HG02938 (cell line): ENCODE results near the gene STK33.

Source experiments
- ATAC-seq: cut with Tn5 transposase; IDR thresholded peaks from one replicate; pipeline ENCODE4 v1.9.1; 2021; ENCODE audit warnings: mild to moderate bottlenecking, moderate library complexity; ENCODE audit not compliant: unreplicated experiment

The STK33 gene

GRCh38 chr11:8375932-8376331, 218.1 kb downstream of the STK33 start:
- ATAC-seq = no peak

- no peak for ATAC-seq
These were observed 218.6 kb downstream of the STK33 start for GRCh38 chr11:8375460-8375859.

DNA sequence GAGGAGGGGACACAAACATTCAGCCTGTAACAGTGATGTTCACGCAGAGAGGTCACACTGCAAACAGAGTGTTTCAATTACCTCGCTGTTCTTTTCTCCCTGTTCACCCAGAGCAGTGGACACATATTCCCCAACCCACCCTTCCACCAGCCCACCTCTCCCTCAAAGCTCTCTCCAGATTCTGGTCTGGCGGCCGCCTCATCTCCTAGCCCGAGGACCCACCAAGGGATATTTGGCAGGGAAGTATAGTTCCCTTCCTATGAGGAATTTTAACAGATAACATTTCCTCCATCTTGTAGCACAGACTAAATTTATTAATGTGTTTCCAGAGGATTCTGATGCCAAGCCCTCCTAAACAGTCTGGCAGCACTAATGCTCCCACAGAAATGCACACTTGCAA, 219.3 kb downstream of the STK33 start:
- ATAC-seq = no peak

DNA sequence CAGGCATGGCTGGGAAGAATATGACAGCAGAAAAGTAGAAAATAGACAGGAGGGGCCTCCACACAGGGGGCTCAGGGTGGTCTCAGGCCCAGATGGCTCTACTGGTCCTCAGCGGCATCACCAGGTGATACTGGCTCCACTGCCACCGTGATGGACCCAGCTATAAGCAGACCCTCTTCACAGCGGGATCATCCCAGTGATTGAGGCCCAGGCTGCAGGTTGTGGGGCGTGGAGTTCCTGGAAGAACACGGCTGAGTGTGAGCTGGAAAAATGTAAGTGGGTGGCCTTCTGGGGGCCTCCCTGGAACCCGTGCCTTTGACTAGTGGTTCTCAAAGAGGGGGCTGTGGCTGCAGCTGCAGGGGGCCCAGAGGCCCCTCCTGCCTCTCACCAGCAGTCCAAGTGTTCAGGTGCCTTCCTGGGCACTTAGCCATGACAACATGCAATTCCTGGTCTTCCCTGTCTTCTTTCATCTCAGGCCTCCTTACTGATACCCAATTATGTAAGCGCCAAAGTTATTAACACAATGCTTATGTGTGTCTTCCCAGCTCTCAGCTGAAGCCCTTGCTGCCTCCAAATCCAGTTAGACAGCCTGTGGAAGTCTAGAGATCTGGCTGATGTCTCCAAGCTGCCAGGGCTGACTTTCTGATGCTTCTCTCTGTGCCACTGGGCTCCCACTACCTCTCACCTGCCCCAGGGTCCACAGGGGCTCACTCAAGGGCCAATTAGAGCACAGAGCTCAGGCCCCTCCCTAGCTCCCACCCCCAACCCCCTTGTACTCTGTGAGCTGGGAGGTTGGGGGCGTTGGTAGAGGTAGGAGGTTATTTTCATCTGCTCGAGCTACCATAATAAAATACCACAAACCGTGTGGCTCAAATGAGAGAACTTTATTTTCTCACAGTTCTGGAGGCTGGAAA, 220.3 kb downstream of the STK33 start:
- ATAC-seq = no peak

DNA sequence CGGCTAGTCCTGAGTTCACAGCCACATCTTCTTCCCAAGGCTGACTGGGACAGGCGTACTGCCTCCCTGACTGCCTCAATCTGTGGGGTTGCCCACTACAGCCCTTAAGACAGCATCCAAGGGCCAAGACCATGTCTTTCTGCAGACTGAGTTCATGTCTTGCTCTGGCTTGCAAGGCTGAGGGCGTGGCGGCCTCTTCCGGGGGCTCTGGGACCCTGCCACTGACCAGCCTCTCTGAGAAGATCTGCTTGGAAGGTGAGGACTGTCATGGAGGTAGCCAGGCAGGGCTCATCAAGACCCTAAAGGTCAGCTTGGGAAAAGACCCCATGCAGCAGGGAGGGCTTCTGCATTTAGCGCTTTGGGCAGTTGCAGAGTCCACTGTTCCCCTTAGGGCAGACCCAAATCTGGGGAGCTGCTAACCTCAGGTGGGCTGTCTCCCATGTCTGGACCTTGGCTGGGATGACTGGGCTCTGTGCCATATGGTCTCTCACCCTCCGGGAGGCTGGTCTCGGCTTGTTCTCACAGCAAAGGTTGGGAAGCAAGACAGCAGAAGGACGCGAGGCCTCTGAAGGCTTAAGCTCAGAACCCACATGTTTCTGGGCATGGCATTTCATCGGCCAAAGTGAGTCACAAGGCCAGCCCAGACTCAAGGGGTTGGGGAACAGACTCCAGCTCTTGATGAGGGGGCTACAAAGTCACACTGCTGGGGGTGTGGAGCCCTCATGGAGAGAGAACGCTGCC, 221.2 kb downstream of the STK33 start:
- no peak for ATAC-seq

DNA sequence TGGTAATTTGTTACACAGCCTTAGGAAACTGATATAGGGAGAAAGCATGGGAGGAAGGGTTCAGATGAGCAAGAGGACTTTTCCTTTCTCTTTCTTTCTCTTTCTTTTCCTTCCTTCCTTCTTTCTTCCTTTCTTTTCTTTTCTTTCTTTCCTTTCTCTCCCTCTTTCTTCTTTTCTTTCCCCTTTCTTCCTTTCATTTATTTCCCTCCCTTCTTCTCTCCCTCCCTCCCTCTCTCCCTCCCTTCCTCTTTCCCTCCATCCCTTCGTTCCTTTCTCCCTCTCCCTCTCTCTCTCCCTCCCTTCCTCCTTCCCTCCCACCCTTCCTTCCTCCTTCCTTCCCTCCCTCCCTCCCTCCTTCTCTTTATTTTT, 222.5 kb downstream of the STK33 start:
- ATAC-seq = no peak

DNA sequence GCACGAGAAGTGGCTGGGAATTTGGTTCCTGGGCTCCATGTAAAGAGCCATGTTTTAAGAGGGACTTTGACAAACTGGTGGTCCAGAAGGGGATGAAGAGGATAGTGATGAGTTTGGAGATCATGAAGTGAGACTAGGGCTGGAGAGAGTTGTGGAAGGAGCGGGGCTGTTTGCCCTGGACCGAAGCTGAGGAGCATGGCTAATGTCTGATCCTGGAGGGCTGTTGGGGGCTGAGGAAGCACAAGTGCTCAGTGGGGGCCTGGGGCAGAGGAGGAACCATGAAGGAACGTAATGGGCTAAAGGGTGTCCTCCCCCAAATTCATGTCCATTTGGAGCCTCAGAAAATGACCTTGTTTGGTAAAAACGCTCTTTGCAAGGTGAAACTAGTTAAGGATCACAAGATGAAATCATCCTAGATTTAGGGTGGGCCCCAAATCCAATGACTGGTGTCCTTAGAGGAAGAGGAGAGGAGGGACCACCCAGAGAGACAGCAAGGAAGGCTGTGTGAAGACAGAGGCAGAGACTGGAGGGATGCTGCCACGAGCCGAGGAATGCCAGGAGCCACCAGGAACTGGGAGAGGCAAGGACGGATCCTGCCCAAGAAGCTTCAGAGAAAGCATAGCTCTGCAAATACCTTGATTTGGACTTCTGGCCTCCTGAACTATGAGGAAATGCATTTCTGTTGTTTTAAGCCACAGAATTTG, 223.1 kb downstream of the STK33 start:
- ATAC-seq = no peak

DNA sequence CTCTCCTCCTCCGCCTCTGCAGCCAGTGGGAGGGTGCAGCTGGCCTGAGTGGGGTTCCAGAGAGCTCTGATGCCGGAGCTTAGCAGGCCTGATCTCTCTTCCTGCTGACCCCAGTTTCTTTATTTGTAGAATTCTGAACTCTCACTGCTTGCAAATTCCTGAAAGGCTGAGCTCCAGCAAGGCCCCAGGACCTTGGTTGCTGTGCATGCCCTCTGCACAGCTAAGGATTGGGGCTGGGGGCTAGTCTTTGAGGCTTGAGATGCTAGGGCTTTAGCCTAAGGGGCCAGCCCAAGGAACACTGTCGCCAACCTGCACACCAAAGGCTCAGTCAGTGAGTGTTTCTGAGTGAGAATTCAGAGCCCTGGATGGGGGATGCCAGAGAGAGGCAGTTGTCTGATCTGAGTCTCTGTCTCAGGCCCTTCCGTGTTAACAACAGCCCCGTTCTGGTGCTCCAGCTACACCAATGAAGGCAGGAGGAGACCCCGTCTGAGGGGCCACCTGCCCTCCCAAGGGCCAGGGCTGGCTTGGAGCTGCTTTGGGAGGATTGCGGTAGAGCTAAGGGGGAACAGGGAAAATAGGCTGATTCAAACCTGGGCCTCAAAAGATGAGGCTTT, 224.3 kb downstream of the STK33 start:
- no peak for ATAC-seq

DNA sequence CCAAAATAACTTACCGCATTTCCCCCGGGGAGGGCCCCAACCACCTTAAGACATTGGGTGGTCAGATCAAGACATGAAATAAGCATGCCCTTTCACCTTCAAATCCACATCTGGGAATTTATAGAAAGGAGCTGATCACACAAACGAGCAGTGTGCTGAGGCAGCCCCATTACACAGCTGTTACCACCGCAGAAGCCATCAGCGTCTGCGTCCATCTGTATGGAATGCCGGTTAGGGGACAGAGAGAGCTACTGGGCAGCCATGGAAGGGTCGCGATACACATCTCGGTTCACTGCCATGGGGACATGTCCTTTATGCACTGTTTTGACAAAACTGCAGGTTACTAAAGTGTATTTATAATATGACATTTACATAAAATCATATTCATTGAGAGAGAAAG, 225.3 kb downstream of the STK33 start:
- no peak for ATAC-seq

DNA sequence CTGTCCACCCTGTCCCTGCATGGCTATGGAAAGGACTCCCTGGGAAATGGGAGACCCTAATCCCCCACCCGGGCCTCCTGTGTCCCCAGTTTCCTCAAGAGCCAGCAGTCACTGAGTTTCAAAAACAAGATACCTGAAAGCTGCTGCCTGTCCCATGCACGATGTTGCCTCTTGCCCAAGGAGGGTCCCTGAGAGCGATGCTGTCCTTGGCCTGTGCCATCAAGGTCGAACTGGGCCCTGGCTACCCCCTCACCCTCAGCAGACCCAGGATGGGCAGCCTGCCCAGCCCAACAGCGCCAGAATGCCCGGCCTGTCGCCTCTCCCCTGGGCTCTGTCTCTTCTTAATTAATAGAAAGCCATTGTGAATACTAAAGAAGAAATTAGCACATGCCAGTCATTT, 225.8 kb downstream of the STK33 start:
- no peak for ATAC-seq

DNA sequence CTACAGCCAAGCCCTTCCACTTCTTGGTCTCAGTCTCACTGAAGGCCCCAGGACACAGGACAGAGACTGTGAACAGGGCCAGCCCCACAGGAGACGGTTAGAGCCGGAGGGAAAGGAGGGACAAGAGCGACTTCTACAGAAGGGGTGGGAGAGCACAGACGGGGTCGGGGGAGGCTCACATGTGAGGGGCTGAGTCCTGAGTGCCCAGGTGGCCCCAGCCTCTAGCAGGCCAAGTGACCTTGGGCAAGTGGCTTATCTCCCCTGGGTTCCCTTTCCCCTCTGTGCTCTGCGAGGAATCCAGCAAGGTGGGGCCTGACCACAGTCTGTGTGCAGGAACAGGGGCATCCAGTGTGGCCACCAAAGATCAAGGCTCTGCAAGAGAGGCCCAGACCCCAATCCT, 227.7 kb downstream of the STK33 start:
- ATAC-seq = no peak

- ATAC-seq = no peak
These were observed 228.6 kb downstream of the STK33 start for GRCh38 chr11:8365216-8365941.

GRCh38 chr11:8363921-8364320, 230.1 kb downstream of the STK33 start:
- ATAC-seq = no peak

DNA sequence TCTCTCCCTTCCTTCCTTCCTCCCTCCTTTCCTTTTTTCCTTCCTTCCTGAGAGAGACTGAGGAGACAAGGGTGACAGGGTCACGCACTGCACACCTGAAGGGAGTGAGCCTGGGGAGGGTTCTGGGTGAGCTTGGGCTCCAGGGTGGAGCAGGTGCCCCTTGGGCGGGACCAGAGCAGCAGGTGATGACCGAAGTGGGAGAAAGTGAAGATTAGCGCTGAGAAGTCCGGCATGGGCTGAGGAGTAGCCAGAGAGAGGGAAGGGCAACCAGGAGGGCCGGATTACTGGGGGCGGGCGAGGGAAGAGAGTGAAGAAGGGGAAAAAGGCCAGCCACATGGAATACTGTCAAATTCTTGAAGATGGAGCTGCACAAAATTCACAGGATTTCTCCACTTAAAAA, 231.1 kb downstream of the STK33 start:
- ATAC-seq = no peak

GRCh38 chr11:8362491-8362890, 231.5 kb downstream of the STK33 start:
- no peak for ATAC-seq

DNA sequence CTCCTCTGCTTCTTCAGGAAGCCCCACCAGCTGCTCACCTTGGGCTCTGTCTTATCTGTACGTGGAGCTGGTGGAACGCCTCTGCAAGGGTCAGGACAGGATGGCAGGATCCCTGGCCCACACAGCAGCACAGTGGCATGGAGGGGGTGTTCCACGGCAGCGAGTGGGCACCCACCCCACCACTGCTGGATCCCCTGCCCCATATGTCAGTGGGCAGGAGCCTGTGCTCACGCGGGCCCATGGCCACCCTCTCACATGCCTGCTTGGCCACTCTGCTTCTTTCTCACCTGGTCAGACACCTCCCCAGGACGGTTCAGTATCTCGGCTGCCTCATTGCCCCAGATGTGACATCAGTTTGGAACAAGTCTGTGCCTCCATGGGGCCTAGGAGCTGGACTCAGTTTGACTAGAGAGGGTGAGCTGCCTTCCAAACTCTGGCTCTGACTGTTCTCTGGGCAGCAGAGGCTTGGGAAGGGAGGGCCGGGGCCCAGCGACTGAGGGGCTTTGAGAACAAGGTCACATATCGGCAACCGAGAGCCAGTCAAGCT, 232.3 kb downstream of the STK33 start:
- no peak for ATAC-seq

DNA sequence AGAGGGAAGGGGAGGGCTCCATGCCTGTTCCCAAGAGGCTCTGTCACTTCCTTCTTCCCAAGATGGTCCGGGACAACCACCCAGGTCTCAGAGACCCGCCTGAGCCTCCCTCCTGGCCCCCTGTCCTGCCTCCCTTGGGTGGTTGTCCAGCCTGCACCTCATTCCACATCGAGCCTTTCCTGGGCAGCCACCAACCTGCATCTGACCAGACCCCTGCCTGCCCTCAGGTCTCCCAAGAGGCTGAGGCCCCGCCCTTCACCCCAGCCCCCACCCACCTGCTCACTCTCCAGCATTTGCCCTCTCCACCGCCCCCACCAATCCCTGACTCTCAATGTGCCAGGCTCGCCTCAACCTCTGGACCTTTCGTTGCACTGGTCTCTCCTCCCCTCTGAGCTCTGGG, 232.8 kb downstream of the STK33 start:
- ATAC-seq = no peak

GRCh38 chr11:8360086-8360828, 233.8 kb downstream of the STK33 start:
- no peak for ATAC-seq

DNA sequence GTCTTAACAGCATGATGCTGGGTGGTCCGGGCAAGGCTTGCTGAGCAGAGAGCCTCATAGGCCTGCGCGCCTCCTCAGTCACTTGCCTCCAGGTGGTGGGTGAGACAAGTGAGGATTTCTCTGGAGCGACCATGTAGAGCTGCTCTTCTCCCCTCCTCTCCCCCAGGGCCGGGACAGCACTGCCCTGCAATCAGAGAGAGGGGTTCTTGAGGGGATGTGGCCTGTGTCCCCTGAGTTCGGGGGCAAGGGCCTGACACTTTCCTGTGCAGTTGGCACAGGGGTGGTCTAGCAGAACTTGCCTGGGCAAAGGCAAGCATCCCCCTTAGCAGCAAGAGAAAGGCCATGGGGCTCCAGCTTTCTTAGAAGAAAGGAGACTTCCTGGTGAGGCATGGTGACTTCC, 234.5 kb downstream of the STK33 start:
- no peak for ATAC-seq
